CD14-positive monocyte (primary cell): ENCODE measurements around the gene KCNG2. TPM values are rescaled to one million over a fixed set of nuclear protein-coding genes. Genes with fewer than 3 reads are reported as not detected.

ENCODE experiments used
- polyA plus RNA-seq, 3 donors: library from polyadenylated mRNA; depleted of rRNA in 1 of 3; unstranded in 2 of 3; stranded (reverse) in 1 of 3; fragments of 300-500 nt in 2 of 3; fragments of >200 nt in 1 of 3; fragmentation: Illumina TruSeq in 2 of 3; gene quantifications; 1 replicate in 2 of 3; 2 replicates in 1 of 3; pipeline ENCODE4 v1.2.3, GENCODE V29; 2012 to 2021

KCNG2 gene
- polyA plus RNA-seq, 3 donors = 0.04 TPM; not detected in 2

Other genes with a start within 250 kb of the KCNG2 start
- 10 to 100 TPM in 1 of 3 donors, 1 to 10 TPM in 2; 9.1 to 13.9 (median 9.1) TPM for gene CTDP1, start 118.1 kb upstream of the KCNG2 start, polyA plus RNA-seq
- gene SLC66A2, start 153.7 kb downstream of the KCNG2 start, polyA plus RNA-seq = 10 to 100 TPM; 26.8 to 42.6 (median 33.8) TPM
- gene HSBP1L1, start 166.7 kb downstream of the KCNG2 start, polyA plus RNA-seq = 10 to 100 TPM in 2 of 3 donors, 1 to 10 TPM in 1; 2.5 to 13.2 (median 10.8) TPM
- gene TXNL4A, start 190.6 kb downstream of the KCNG2 start, polyA plus RNA-seq = 100 to 1,000 TPM in 2 of 3 donors, 10 to 100 TPM in 1; 34.5 to 192 (median 150) TPM
- 10 to 100 TPM in 1 of 3 donors, 1 to 10 TPM in 2; 4.0 to 14.7 (median 5.7) TPM for gene RBFA, start 236.5 kb downstream of the KCNG2 start, polyA plus RNA-seq